WERI-Rb-1 (cell line): ENCODE data around the gene KIAA1217.

Experiments used
- DNase-seq: peaks from one replicate; pipeline ENCODE4 v3.0.0-alpha.2; 2020
- H3K27ac ChIP-seq: fragments of 250-450 bp; sonication (Bioruptor Pico); 2 replicates; pipeline ENCODE4 v1.5.1; 2020; ENCODE audit warnings: mild to moderate bottlenecking, moderate library complexity
- H3K27me3 ChIP-seq: fragments of 250-450 bp; sonication (Bioruptor Pico); 2 replicates; pipeline ENCODE4 v1.5.1; 2021; ENCODE audit warnings: mild to moderate bottlenecking, low read depth, moderate library complexity; ENCODE audit not compliant: insufficient read depth, severe bottlenecking
- H3K36me3 ChIP-seq: fragments of 250-450 bp; sonication (Bioruptor Pico); 2 replicates; pipeline ENCODE4 v1.5.1; 2020; ENCODE audit warnings: mild to moderate bottlenecking, moderate library complexity
- H3K4me3 ChIP-seq: 2 replicates; pipeline ENCODE4 v1.5.1; 2011; ENCODE audit warnings: low read depth, mild to moderate bottlenecking, control low read depth, low read length
- H3K9me3 ChIP-seq: fragments of 250-450 bp; sonication (Bioruptor Pico); 2 replicates; pipeline ENCODE4 v1.5.1; 2021; ENCODE audit warnings: mild to moderate bottlenecking, moderate library complexity; ENCODE audit not compliant: severe bottlenecking
- TF ChIP-seq, protein P1 (sequence below): IDR thresholded peaks from 2 replicates; pipeline ENCODE4 v1.5.1; 2011; ENCODE audit warnings: low read depth, mild to moderate bottlenecking, control low read depth, inconsistent platforms, low read length

KIAA1217 gene

DNA sequence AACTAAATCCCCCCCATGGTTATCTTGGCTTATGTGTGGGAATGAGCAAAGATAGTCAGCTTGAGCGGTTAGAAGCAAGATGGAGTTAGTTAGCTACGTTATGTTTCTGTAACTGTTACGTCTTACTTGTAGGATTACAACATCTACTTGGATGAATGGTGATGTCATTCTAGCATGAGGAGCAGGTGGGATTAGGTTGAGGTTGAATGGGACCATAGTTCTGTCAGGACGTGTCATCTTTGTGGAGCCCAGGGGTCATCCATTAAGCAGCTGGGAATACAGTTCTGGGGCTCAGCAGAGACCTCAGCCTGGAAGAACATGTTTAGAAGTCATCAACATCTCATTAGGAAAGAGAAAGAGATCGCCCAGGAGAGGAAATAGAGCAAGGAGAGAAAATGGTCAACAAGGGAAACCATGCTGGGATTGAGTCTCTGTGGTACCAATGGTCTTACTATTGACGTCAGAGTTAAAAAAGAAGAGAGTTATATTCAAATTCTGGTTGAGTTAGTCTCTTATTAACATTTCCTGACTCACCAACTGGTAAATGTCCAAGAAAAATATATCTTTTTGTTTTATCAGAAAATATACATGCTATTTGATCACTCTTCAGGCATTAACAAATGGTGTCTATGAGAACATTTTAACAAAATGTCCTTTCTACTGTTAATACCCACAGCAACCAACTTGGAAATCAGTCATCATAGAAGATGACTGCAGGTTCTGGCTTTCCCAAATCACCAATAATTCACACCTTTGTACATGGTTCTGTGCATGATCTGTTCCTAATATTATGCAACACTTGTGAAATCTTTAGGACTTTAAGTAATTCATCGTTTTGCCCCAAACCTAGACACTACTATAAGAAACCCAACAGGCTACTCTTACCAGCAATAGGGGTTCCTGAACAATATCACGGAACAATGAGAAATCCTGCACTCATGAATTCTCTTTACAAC is 96.9 kb downstream of the KIAA1217 start:
- Histone ChIP-seq H3K36me3 (no peaks in the 10 kb centered on the region), H3K27me3 (no peaks in the 10 kb centered on the region), H3K9me3 (no peaks in the 10 kb centered on the region), H3K4me3 (no peak overlapping the region), H3K27ac (no peak overlapping the region)
- TF ChIP-seq, protein P1, sequence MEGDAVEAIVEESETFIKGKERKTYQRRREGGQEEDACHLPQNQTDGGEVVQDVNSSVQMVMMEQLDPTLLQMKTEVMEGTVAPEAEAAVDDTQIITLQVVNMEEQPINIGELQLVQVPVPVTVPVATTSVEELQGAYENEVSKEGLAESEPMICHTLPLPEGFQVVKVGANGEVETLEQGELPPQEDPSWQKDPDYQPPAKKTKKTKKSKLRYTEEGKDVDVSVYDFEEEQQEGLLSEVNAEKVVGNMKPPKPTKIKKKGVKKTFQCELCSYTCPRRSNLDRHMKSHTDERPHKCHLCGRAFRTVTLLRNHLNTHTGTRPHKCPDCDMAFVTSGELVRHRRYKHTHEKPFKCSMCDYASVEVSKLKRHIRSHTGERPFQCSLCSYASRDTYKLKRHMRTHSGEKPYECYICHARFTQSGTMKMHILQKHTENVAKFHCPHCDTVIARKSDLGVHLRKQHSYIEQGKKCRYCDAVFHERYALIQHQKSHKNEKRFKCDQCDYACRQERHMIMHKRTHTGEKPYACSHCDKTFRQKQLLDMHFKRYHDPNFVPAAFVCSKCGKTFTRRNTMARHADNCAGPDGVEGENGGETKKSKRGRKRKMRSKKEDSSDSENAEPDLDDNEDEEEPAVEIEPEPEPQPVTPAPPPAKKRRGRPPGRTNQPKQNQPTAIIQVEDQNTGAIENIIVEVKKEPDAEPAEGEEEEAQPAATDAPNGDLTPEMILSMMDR, result no peak
- no peak for DNase-seq

DNA sequence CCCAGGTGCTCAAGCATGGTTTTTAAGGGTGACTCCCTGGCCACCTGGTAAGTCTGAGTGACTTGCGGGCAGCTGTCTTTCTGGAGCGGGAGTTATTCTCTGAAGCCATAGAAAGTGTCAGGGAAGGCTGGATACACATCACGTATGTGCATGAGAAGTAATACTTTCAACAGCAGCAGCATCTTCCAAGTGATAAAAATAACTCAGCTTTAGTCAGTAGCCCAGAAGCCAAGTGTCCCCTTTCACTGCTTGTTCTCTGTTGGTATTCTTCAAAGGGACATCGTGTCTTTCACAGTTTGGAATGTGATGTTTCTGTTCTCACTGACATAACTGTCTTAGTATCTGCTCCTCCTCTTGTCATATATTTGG is 97.6 kb downstream of the KIAA1217 start:
- Histone ChIP-seq H3K27ac (no peak overlapping the region), H3K27me3 (no peaks in the 10 kb centered on the region), H3K4me3 (no peak overlapping the region), H3K36me3 (no peaks in the 10 kb centered on the region), H3K9me3 (no peaks in the 10 kb centered on the region)
- TF ChIP-seq, protein P1, result no peak
- no peak for DNase-seq

DNA sequence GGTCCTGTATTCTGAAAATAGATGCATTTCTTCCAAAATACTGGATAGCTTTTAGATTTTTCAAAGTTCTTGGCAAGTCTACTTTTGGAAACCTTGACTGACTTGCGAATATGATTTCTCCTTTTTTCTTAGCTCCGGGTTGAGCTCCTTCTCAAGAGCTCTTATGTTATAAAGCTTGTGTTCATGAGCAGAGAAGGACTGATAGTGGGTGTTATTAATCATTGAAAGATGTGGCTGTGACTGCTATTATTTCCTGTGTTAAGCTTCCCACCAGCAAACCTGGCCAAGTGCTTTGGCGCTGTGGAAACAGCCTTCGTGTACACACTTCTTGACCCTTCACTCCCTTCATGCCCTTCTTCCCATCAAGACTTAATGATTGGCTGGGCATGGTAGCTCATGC is 98.2 kb downstream of the KIAA1217 start:
- Histone ChIP-seq H3K27ac (no peak overlapping the region), H3K4me3 (no peak overlapping the region), H3K36me3 (no peaks in the 10 kb centered on the region), H3K9me3 (no peaks in the 10 kb centered on the region), H3K27me3 (no peaks in the 10 kb centered on the region)
- TF ChIP-seq, protein P1, result no peak
- no peak for DNase-seq

DNA sequence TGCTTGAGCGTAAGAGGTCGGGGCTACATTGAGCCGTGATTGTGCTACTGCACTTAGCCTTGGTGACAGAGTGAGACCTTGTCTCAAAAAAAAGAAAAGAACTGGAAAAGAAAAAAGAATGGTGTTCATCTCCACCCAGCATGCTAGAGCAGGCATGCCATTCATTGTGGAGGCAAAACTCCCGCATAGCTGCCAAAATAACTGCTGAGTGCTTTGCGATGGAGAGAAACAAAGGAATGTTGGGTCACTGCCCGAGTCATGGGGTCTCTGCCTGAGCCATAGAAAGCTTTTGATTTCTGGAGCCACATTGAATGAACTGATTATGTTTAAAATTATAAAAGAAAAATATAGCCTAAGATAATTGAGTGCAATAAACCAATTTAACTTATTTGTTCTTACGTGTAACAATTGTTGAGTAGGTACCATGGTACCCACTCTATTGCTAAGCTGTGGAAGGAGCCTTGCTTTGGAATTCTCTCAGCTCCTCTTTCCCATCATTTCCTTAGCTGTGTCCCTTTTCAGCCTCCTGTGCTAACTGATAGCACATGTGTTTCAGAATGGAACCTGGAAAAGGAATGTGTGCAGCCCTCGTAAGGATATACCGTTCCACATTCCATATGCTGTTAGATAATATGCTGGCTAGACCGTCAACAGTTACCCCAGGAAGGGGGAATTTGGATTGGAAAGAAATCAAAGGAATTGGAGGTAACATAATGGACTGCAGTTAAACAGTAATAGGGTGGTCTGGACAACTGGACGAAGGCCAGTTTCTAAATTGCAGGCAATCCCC is 99.0 kb downstream of the KIAA1217 start:
- no peak overlapping the region for H3K4me3 ChIP-seq
- TF ChIP-seq, protein P1, result no peak
- DNase-seq, result no peak
- no peaks in the 10 kb centered on the region for H3K36me3 ChIP-seq
- H3K27me3 ChIP-seq, result no peaks in the 10 kb centered on the region
- H3K9me3 ChIP-seq, result no peaks in the 10 kb centered on the region
- no peak overlapping the region for H3K27ac ChIP-seq

DNA sequence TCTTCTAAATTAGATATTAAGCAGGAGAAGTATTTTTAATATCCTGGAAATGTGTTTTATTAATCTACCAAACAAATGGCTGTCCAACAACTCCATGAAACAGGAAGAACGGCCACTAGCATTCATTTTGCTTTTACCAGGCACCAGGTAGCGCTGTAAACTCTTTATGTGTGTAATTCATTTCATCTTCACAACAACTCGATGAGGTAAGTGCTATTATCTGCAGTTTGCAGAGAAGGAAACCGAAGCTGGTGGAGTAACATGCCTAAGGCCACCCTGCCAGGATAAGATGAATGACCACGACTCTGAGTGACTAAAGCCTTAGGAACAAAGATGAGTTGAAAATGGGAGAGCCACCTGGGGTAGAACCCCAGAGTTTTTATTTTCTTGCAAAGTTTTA is 101.2 kb downstream of the KIAA1217 start:
- TF ChIP-seq, protein P1, result no peak
- H3K4me3 ChIP-seq, result no peak overlapping the region
- H3K27ac ChIP-seq, result no peak overlapping the region
- no peaks in the 10 kb centered on the region for H3K9me3 ChIP-seq
- no peak for DNase-seq
- H3K36me3 ChIP-seq, result no peaks in the 10 kb centered on the region
- H3K27me3 ChIP-seq, result no peaks in the 10 kb centered on the region
